ENCODE results near the gene CDH26.

GRCh38 chr20:60040471-60041162 is 82.4 kb downstream of the CDH26 start:
- no peak for TF ChIP-seq POLR2A (IDR thresholded peaks at IDR 0.05)
- TF ChIP-seq, protein P1, sequence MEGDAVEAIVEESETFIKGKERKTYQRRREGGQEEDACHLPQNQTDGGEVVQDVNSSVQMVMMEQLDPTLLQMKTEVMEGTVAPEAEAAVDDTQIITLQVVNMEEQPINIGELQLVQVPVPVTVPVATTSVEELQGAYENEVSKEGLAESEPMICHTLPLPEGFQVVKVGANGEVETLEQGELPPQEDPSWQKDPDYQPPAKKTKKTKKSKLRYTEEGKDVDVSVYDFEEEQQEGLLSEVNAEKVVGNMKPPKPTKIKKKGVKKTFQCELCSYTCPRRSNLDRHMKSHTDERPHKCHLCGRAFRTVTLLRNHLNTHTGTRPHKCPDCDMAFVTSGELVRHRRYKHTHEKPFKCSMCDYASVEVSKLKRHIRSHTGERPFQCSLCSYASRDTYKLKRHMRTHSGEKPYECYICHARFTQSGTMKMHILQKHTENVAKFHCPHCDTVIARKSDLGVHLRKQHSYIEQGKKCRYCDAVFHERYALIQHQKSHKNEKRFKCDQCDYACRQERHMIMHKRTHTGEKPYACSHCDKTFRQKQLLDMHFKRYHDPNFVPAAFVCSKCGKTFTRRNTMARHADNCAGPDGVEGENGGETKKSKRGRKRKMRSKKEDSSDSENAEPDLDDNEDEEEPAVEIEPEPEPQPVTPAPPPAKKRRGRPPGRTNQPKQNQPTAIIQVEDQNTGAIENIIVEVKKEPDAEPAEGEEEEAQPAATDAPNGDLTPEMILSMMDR (IDR thresholded peaks at IDR 0.05), result no peak

Data from body of pancreas (tissue), 4 donors.